HCT116 (cell line): ENCODE data around the gene UBALD2. TPM values are rescaled to one million over a fixed set of nuclear protein-coding genes. Genes with fewer than 3 reads are reported as not detected.
"Not testable (repeated sequence)": the region's sequence is repeated elsewhere in the genome, so short reads cannot be mapped to it uniquely, and the experiment has no call there.

Source experiments
- ATAC-seq: fragments of 200-7000 bp; cut with Tn5 transposase; 2 replicates; pipeline ENCODE4 v1.9.1; 2020; ENCODE audit warnings: mild to moderate bottlenecking, moderate library complexity
- BruUV-seq: library from RNA; stranded (reverse); fragments of 400-500 nt; replicated peaks from 2 replicates; lab custom pipeline; 2021; lab: Mats Ljungman, UMichigan
- CTCF ChIA-PET: fragments of 300-600 bp; sonication (Branson Sonifier 250); formaldehyde crosslinking; loops from one replicate; lab custom pipeline; 2021; ENCODE audit warnings: antibody characterized with exemption; lab: Charles Lee
- POLR2A ChIA-PET: fragments of 300-600, 350-600 bp; sonication (Branson Sonifier 250); formaldehyde crosslinking; loops from one replicate; lab custom pipeline; 2021; ENCODE audit warnings: antibody characterized with exemption; lab: Charles Lee
- RAD21 ChIA-PET, 2 experiments: fragments of 300-600 bp; sonication (Branson Sonifier 250); formaldehyde crosslinking; loops; one replicate each; lab custom pipeline; 2023; ENCODE audit warnings: low total read pairs in 2 of 2; ENCODE audit not compliant: uncharacterized antibody in 2 of 2, unreplicated experiment in 2 of 2, low non-redundant PET in 1 of 2; lab: Charles Lee
- DNase-seq: peaks from one replicate; pipeline ENCODE4 v3.0.0-alpha.2; 2010; ENCODE audit warnings: low read depth, low spot score
- H2AFZ ChIP-seq: fragments of 200-600 bp; shearing (Covaris generic), sonication (generic); 2 replicates; pipeline ENCODE4 v1.6.1; 2017; ENCODE audit warnings: low read depth, mixed run types, mixed read lengths, antibody characterized with exemption, low read length; ENCODE audit not compliant: poor library complexity, severe bottlenecking
- H3K27ac ChIP-seq: 2 replicates; pipeline ENCODE4 v1.5.1; 2012; ENCODE audit warnings: low read depth, low read length
- H3K27me3 ChIP-seq: fragments of 200-600 bp; sonication (generic); 2 replicates; pipeline ENCODE4 v1.6.1; 2016; ENCODE audit warnings: mixed run types, low read length, mixed read lengths; ENCODE audit not compliant: insufficient read depth
- H3K36me3 ChIP-seq, 2 experiments: fragments of 200-500 bp in 1 of 2; fragments of 200-600 bp in 1 of 2; sonication (Bioruptor generic) in 1 of 2; sonication (generic) in 1 of 2; 2 replicates each; pipeline versions ENCODE4 v1.5.1 to v1.6.1; 2014 to 2016; ENCODE audit warnings: low read length in 2 of 2, inconsistent platforms in 1 of 2, mixed read lengths in 1 of 2, mixed run types in 1 of 2; ENCODE audit not compliant: insufficient read depth in 2 of 2, control insufficient read depth in 1 of 2
- H3K4me1 ChIP-seq, 2 experiments: fragments of 200-600 bp in 1 of 2; sonication (generic) in 1 of 2; 2 replicates each; pipeline versions ENCODE4 v1.5.1 to v1.6.1; 2012 to 2017; ENCODE audit warnings: low read length in 2 of 2, inconsistent platforms in 1 of 2, mild to moderate bottlenecking in 1 of 2, mixed read lengths in 1 of 2, mixed run types in 1 of 2, moderate library complexity in 1 of 2; ENCODE audit not compliant: insufficient read depth in 2 of 2, control insufficient read depth in 1 of 2
- H3K4me2 ChIP-seq: fragments of 200-600 bp; sonication (generic); 2 replicates; pipeline ENCODE4 v1.6.1; 2017; ENCODE audit warnings: mixed run types, low read length, mixed read lengths
- H3K4me3 ChIP-seq, 2 experiments: fragments of 200-600 bp in 1 of 2; sonication (generic) in 1 of 2; replicated peaks in 1 of 2; 2 replicates each; pipeline ENCODE4 v1.5.1; 2011 to 2016; ENCODE audit warnings: low read length in 2 of 2, control low read depth in 1 of 2, low read depth in 1 of 2, mild to moderate bottlenecking in 1 of 2, mixed read lengths in 1 of 2, mixed run types in 1 of 2
- H3K79me2 ChIP-seq: fragments of 200-600 bp; sonication (generic); 2 replicates; pipeline ENCODE4 v1.6.1; 2017; ENCODE audit warnings: mild to moderate bottlenecking, mixed run types, low read length, moderate library complexity, mixed read lengths; ENCODE audit not compliant: insufficient read depth
- H3K9ac ChIP-seq: fragments of 200-600 bp; sonication (generic); 2 replicates; pipeline ENCODE4 v1.6.1; 2016; ENCODE audit warnings: low read length, mixed read lengths
- H3K9me2 ChIP-seq: fragments of 200-600 bp; sonication (generic), shearing (Covaris generic); 2 replicates; pipeline ENCODE4 v1.6.1; 2017; ENCODE audit warnings: mixed run types, mild to moderate bottlenecking, moderate library complexity; ENCODE audit not compliant: insufficient read depth
- H3K9me3 ChIP-seq, 2 experiments: fragments of 200-500 bp in 1 of 2; fragments of 200-600 bp in 1 of 2; sonication (Bioruptor generic) in 1 of 2; sonication (generic) in 1 of 2; 2 replicates each; pipeline ENCODE4 v1.6.1; 2014 to 2017; ENCODE audit warnings: low read length in 2 of 2, mixed read lengths in 2 of 2, inconsistent platforms in 1 of 2, low read depth in 1 of 2, mild to moderate bottlenecking in 1 of 2, mixed run types in 1 of 2, moderate library complexity in 1 of 2; ENCODE audit not compliant: control insufficient read depth in 1 of 2, insufficient read depth in 1 of 2
- H4K20me1 ChIP-seq: fragments of 200-600 bp; sonication (generic), shearing (Covaris generic); 2 replicates; pipeline ENCODE4 v1.6.1; 2017; ENCODE audit warnings: mixed run types, mild to moderate bottlenecking, moderate library complexity; ENCODE audit not compliant: insufficient read depth
- POLR2AphosphoS5 ChIP-seq: IDR thresholded peaks from 2 replicates; pipeline ENCODE4 v1.6.1; 2011; ENCODE audit warnings: mild to moderate bottlenecking, low read depth, low read length, moderate library complexity
- ZNF274 ChIP-seq: fragments of 200-500 bp; sonication (Bioruptor generic); IDR thresholded peaks from 2 replicates; pipeline ENCODE4 v1.6.1; 2014; ENCODE audit warnings: mild to moderate bottlenecking, low read depth, low read length, inconsistent platforms
- intact Hi-C: fragments of 100-400 bp; cut with micrococcal nuclease; formaldehyde crosslinking; loops from 2 replicates; pipeline ENCODE4 v1.10.0; 2022
- total RNA-seq: library from RNA; stranded (reverse); gene quantifications from one replicate; pipeline ENCODE4 v1.2.1, GENCODE V29; 2021; ENCODE audit not compliant: unreplicated experiment
- TF ChIP-seq, protein P1 (sequence below): IDR thresholded peaks from 2 replicates; pipeline ENCODE4 v1.6.1; 2011; ENCODE audit warnings: mild to moderate bottlenecking, low read length, moderate library complexity; ENCODE audit not compliant: insufficient replicate concordance; ENCODE audit errors: extremely low read depth

UBALD2 gene
- total RNA-seq, 1 experiment from 2014 or later: 94.3 TPM

DNA sequence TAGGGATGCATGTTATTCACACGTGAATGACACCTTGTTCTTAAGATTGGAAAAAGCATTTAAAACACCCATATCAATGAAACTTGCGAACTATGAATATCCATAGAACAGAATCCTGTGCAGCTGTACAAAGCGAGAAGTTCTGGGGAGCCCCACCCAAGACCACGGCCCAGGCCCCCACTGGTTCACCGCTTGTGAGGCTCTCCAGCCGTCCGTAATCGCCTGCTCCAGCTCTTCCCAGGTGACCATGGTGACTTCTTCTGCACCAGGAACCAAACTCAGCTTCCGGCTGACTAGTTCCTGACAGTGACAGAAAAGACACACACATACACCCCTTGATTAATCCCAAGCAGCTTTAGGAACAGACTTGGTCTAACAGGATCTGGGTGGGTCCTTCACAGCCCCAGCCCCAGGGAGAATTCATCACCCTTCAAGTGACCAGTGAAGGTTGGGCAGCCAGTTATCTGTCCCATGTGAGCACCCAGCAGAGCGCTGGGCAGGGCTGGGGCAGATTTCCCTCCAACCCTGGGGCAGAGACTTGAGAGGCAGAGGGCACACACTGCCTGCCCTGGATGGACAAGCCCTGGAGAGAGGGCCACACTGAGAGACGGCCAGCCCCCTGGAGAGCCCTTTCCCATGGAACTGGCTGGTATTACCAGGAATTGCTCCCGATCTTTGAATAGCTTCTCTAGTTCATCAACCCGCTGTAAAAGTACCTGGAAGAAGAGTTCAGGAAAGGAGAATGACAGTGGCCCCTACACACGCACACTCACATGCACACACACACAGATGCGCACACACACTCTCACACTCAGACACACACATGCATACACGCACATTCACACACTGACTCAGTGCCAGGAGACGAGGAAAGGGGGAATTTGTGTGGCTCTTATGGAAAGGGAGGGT, 39.3 kb downstream of the UBALD2 start:
- no TSS peak for BruUV-seq
- intact Hi-C loops: loop anchor here (5.0 kb wide), 1 partner anchor 198 kb away; the partner anchor contains the start of gene RHBDF2
- H3K9ac ChIP-seq: no peak overlapping the region

DNA sequence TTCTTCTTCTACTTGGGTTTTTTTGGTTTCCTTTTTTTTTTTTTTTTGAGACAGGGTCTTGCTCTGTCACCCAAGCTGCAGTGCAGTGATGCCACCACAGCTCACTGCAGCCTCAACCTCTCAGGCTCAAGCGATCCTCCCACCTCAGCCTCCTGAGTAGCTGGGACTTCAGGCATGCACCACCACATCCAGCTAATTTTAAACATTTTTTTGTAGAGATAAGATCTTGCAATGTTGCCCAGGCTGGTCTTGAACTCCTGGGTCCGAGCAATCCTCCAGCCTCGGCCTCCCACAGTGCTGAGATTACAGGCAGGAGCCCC, 39.9 kb downstream of the UBALD2 start:
- intact Hi-C loops, H3K27ac ChIP-seq, H3K79me2 ChIP-seq, H3K9me2 ChIP-seq, ATAC-seq, DNase-seq, H3K4me2 ChIP-seq, BruUV-seq, H3K9me3 ChIP-seq, H3K4me1 ChIP-seq, H3K36me3 ChIP-seq, H3K9ac ChIP-seq, H2AFZ ChIP-seq, H4K20me1 ChIP-seq, H3K27me3 ChIP-seq, H3K4me3 ChIP-seq: not testable (repeated sequence)
- ChIA-PET RAD21 (interaction anchor here in 1 of 2 experiments (0.6 kb wide), 1 partner anchor 377 kb away, joined by 3 read pairs; no protein-coding TSS in a partner anchor), CTCF (interaction anchor here (1.5 to 4.5 kb wide), 4 partner anchors 11 to 93 kb away, joined by 3 to 55 read pairs (median 6); no protein-coding TSS in a partner anchor), POLR2A (interaction anchor here (1.3 kb wide), 1 partner anchor 93 kb away, joined by 3 read pairs; no protein-coding TSS in a partner anchor)

More for the DNA sequence above, 39.3 kb downstream of the UBALD2 start:
- no peaks in the 10 kb centered on the region for H3K27me3 ChIP-seq
- CTCF ChIA-PET: interaction anchor here (1.0 to 4.5 kb wide), 9 partner anchors 9 to 290 kb away, joined by 3 to 55 read pairs (median 4); no protein-coding TSS in a partner anchor
- H4K20me1 ChIP-seq: no peaks in the 10 kb centered on the region
- H3K79me2 ChIP-seq: no peaks in the 10 kb centered on the region
- H3K4me1 ChIP-seq: no peaks in the 10 kb centered on the region
- no peaks in the 10 kb centered on the region for H3K36me3 ChIP-seq
- TF ChIP-seq, protein P1, sequence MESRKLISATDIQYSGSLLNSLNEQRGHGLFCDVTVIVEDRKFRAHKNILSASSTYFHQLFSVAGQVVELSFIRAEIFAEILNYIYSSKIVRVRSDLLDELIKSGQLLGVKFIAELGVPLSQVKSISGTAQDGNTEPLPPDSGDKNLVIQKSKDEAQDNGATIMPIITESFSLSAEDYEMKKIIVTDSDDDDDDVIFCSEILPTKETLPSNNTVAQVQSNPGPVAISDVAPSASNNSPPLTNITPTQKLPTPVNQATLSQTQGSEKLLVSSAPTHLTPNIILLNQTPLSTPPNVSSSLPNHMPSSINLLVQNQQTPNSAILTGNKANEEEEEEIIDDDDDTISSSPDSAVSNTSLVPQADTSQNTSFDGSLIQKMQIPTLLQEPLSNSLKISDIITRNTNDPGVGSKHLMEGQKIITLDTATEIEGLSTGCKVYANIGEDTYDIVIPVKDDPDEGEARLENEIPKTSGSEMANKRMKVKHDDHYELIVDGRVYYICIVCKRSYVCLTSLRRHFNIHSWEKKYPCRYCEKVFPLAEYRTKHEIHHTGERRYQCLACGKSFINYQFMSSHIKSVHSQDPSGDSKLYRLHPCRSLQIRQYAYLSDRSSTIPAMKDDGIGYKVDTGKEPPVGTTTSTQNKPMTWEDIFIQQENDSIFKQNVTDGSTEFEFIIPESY: no peak
- TF ChIP-seq ZNF274 (no peak), POLR2AphosphoS5 (0 out of 2 replicates have a peak, but pooled peaks have one; percentile 15)
- H3K27ac ChIP-seq: no peak overlapping the region
- H3K4me2 ChIP-seq: no peak overlapping the region
- no peaks in the 10 kb centered on the region for H3K9me3 ChIP-seq
- H2AFZ ChIP-seq: no peak overlapping the region
- ATAC-seq (no peak), DNase-seq (no peak)
- RAD21 ChIA-PET: interaction anchor here in 1 of 2 experiments (1.0 kb wide), 1 partner anchor 93 kb away, joined by 3 read pairs; no protein-coding TSS in a partner anchor
- no peaks in the 10 kb centered on the region for H3K9me2 ChIP-seq
- POLR2A ChIA-PET: interaction anchor here (1.3 kb wide), 1 partner anchor 94 kb away, joined by 3 read pairs; no protein-coding TSS in a partner anchor
- H3K4me3 ChIP-seq: no peak overlapping the region
